SKM-1 treated with dmso at 0.1 percent for 144 hours (cell line): Measurements from ENCODE around the gene RPRD2.
"Not testable (repeated sequence)": the region's sequence is repeated elsewhere in the genome, so short reads cannot be mapped to it uniquely, and the experiment has no call there.

Experiments
- DNase-seq: peaks from one replicate; lab custom pipeline; 2025; ENCODE audit not compliant: unreplicated experiment; lab: John Stamatoyannopoulos, UW

RPRD2 gene

DNA sequence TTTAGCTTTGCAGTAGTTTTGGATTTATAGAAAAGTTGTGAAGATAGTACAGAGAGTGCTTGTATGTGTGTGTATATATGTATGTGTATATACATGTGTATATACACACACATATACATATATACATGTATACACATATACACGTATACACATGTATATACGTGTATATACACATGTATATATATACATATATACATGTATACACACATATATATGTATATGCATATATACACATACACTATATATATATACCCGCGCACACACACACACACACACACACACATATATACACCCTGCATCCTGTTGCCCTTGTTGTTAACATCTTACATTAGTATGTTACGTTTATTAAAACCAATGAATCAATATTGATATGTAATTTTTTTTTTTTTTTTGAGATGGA, 24.3 kb downstream of the RPRD2 start:
- DNase-seq: no peak

DNA sequence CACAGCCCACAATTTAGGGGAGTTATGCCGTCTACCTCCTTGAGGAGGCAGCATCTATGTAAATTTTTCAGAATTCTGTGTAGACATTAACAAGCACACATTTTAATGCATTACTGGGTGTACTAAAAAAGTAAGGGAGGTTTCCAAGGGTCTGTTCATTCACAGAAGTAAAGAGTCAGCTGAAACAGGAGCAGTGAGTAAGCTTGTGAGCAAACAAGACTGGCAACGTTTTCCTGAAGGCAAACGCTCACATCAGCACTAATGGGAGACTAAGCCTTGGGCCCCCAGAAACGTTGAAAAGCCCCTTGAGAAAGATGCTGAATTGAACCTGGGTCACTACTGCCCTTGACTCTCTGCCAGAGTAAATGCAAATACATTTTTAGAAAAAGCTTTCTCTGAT, 25.7 kb downstream of the RPRD2 start:
- DNase-seq: no peak

- no peak for DNase-seq
Observed at GRCh38 chr1:150392627-150393026, 28.7 kb downstream of the RPRD2 start.

GRCh38 chr1:150395115-150395514, 31.2 kb downstream of the RPRD2 start:
- DNase-seq: not testable (repeated sequence)

GRCh38 chr1:150397392-150398032, 33.6 kb downstream of the RPRD2 start:
- DNase-seq: no peak

- no peak for DNase-seq
Observed at GRCh38 chr1:150404465-150404864, 40.5 kb downstream of the RPRD2 start.

DNA sequence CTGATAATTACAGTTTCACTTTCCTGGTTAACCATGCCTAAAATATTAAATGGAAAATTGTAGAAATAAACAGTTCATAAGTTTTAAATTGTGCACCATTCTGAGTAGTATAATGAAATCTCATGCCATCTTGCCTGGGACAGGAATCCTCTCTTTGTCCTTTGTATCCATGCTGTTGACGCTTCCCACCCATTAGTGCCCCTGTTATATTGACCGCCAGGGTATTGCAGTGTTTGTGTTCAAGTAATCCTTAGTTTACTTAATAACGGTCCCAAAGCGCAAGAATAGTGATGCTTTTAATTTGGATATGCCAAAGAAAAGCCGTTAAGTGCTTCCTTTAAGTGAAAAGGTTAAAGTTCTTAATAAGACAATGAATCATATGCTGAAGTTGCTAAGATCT, 41.7 kb downstream of the RPRD2 start:
- DNase-seq: no peak

DNA sequence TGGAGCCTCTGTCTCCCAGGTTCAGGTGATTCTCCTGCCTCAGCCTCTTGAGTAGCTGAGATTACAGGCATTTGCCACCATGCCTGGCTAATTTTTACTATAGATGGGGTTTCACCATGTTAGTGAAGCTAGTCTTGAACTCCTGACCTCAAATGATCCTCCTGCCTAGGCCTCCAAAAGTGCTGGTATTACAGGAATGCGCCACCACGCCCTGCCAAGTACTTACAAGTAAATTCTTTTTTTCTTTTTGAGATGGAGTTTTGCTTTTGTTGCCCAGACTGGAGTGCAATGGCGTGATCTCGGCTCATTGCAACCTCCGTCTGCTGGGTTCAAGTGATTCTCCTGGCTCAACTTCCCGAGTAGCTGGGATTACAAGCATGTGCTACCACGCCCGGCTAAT, 42.5 kb downstream of the RPRD2 start:
- no peak for DNase-seq

DNA sequence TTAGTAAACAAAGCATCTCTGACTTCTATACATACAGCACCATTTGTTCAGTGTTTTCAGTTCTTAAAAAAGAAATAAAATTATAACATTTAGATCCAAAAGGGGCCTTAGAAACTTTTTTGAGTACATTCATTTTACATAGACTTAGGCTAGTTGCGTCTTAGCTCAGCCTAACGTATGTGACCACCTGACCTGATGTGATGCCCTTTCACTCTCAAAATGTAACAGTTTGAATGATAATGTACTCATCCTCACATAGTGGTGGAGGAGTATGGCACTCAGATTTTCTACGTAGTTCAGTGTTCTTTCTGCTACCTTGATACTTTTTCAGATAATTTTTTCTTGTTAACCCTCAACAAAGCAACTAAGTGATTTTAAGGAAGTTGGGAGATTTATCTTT, 43.4 kb downstream of the RPRD2 start:
- DNase-seq: no peak

GRCh38 chr1:150408800-150409199, 44.9 kb downstream of the RPRD2 start:
- no peak for DNase-seq

- peak; percentile 65 for DNase-seq
Observed at GRCh38 chr1:150409504-150410362, 45.8 kb downstream of the RPRD2 start.

DNA sequence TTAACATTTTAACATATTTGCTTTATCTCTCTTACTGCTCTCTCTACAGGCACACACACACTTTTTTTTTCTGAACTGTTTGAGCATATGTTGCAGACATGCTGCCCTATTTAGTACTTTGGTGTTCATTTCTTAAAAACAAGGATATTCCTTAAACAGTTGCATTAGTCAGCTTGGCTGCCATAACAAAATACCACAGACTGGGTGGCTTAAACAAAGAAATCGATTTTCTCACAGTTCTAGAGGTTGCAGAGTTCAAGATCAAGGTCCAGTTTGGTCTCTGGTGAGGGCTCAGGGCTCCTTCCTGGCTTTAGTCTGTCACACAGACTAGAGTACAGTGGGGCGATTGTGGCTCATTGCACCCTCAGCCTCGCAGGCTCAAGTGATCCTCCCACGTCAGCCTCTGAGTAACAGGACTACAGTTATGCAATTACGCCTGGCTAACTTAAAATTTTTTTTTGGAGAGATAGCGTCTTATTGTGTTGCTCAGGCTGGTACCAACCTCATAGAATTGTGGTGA, 46.7 kb downstream of the RPRD2 start:
- DNase-seq: peak; percentile 47

DNA sequence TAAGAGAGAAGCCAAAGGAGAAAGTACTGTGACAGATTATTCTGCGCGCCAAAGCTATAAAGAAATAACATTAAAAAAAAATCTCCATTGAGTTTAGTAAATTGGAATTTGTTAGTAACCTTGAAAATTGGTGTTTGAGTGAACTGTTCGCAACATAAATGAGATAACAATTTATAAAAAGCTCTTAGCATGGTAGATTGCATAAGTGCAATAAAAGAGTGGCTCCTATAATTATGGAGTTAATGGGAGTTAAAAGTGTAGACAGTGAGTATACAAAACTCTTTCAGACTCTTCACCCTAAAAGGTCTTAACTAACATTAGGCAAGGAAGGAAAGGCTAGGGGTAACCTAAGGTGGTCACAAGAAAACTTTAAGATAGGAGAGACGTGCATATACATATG, 50.6 kb downstream of the RPRD2 start:
- DNase-seq: no peak

- no peak for DNase-seq
Observed at GRCh38 chr1:150415800-150416199, 51.9 kb downstream of the RPRD2 start.

- DNase-seq: no peak
Observed at GRCh38 chr1:150420560-150421265, 56.8 kb downstream of the RPRD2 start.

GRCh38 chr1:150422541-150422940, 58.6 kb downstream of the RPRD2 start:
- no peak for DNase-seq

GRCh38 chr1:150429805-150430204, 65.9 kb downstream of the RPRD2 start:
- no peak for DNase-seq

- DNase-seq: no peak
Observed at GRCh38 chr1:150441121-150441520, 77.2 kb downstream of the RPRD2 start.

DNA sequence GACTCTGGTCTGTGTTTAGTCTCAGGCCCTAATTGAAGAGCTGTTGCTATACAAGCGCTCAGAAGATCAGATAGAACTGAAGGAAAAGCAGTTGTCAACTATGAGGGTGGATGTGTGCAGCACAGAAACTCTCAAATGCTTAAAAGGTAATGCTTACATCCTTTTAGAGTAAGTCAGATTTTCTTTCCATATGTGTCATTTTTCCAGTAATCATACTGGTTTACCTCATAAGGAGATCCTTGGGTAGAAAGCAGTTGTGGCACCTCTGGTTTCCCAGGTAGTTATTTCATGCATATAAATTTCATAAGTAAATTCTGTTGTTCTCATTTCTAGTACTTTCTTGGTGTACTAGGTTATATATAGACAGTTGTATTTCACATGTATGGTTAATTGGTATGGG, 80.3 kb downstream of the RPRD2 start:
- no peak for DNase-seq

DNA sequence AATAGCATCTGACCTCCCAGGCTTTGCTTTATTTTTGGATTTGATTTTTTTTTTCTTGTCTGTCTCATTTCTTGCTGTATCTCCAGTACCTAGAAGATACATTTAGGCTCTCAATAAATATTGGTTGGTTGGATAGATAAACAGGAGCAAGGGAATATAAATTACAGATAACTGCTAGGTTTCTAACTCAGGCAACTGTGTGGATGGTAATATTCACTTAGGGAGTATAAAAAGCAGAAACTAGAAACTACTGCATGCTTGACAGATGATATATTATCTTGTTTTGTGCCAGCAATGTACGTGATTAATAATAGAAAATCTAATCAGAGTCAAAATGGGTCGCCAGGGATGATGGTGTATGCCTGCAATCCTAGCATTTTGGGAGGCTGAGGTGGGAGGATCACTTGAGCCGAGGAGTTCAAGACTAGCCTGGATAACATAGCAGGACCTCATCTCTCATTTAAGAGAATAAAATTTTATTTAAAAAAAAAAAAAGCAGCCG, 92.2 kb downstream of the RPRD2 start:
- DNase-seq: no peak

- peak; percentile 78 for DNase-seq
Observed at GRCh38 chr1:150464422-150464826, 100.5 kb downstream of the RPRD2 start.

- no peak for DNase-seq
Observed at GRCh38 chr1:150466964-150467363, 103.0 kb downstream of the RPRD2 start.
